Activated effector memory CD4-positive, alpha-beta T cell treated with Interleukin-2 at 50 U/mL for 16 hours (primary cell): ENCODE measurements around the gene HERC4.

ENCODE experiments used
- DNase-seq: peaks from one replicate; pipeline ENCODE4 v3.0.0-alpha.2; 2020

Gene HERC4, protein sequence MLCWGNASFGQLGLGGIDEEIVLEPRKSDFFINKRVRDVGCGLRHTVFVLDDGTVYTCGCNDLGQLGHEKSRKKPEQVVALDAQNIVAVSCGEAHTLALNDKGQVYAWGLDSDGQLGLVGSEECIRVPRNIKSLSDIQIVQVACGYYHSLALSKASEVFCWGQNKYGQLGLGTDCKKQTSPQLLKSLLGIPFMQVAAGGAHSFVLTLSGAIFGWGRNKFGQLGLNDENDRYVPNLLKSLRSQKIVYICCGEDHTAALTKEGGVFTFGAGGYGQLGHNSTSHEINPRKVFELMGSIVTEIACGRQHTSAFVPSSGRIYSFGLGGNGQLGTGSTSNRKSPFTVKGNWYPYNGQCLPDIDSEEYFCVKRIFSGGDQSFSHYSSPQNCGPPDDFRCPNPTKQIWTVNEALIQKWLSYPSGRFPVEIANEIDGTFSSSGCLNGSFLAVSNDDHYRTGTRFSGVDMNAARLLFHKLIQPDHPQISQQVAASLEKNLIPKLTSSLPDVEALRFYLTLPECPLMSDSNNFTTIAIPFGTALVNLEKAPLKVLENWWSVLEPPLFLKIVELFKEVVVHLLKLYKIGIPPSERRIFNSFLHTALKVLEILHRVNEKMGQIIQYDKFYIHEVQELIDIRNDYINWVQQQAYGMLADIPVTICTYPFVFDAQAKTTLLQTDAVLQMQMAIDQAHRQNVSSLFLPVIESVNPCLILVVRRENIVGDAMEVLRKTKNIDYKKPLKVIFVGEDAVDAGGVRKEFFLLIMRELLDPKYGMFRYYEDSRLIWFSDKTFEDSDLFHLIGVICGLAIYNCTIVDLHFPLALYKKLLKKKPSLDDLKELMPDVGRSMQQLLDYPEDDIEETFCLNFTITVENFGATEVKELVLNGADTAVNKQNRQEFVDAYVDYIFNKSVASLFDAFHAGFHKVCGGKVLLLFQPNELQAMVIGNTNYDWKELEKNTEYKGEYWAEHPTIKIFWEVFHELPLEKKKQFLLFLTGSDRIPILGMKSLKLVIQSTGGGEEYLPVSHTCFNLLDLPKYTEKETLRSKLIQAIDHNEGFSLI

DNA sequence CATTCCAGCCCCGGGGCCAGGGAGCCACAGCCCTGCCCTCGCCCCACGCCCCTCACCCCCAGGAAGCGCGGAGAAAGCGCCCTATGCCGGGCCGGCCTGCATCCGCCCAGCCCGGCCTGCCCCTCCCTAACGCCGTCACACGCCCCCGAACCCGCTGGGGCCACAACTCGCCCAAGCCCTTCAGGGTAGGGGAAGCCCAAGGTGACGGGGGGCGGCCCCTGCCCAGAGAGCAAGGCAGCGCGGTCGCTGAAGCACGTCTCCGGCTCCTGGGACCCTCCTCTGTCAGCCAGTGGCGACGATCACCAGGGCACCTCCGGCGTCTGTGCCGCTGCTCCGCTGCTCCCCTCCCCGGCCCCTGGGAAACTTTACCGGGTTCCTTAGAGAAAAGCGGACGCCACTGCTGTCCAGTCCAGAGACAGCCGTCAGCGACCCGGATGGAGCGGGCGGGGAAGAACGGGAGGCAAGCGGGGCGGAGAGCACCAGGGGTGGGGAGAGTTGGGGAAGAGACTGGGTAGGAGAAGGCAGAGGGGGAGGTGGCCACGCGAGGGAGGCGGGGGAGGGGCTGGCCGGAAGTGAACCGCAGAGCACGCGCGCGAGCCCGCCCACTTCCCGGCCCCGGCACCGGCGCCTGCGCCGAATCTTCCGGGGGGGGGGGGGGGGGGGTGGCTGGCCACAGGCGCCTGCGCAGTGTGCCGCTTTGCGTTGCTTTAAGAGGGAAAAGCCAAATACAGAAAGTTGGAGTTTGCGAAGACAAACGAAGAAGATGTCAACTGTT is at the start of gene HERC4:
TSS of gene HERC4 (minus strand) at position 509 of the 775 bp plus-strand sequence. CDS start 2,175 bp downstream, outside the sequence.
- peak; percentile 88 for DNase-seq

DNA sequence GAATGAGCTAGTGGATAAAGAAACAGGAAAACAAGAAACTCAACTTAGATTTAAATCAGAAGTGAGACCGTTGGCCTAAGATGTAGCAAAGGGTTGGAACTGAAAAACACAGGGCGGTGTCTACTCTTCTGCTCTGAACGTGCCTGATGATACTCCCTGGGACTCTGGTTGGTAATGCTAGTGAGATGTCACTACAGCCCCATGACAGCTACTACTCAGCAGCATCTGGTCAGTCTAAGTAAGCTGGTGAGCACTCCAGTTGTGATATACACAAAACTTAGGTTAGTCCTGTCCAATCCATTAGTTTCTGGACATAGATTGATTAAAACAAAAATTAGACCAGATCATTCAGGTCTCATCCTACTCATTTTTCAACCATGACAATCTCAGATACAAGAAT is 49.6 kb upstream of the HERC4 start:
- no peak for DNase-seq

DNA sequence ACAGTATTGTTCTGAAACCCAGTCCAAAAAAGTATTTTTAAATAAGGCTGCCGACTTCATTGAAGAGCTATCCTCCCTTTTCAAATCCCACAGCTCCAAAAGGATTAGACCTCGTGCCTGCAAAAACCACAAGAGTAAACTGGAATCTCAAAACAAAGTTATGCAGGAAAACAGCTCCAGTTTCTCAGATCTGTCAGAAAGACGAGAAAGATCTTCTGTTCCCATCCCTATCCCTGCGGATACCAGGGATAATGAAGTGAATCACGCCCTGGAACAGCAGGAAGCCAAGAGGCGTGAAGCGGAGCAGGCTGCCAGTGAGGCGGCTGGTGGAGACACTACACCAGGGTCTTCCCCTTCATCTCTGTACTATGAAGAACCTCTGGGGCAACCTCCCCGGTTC is 46.8 kb upstream of the HERC4 start:
- DNase-seq: no peak

DNA sequence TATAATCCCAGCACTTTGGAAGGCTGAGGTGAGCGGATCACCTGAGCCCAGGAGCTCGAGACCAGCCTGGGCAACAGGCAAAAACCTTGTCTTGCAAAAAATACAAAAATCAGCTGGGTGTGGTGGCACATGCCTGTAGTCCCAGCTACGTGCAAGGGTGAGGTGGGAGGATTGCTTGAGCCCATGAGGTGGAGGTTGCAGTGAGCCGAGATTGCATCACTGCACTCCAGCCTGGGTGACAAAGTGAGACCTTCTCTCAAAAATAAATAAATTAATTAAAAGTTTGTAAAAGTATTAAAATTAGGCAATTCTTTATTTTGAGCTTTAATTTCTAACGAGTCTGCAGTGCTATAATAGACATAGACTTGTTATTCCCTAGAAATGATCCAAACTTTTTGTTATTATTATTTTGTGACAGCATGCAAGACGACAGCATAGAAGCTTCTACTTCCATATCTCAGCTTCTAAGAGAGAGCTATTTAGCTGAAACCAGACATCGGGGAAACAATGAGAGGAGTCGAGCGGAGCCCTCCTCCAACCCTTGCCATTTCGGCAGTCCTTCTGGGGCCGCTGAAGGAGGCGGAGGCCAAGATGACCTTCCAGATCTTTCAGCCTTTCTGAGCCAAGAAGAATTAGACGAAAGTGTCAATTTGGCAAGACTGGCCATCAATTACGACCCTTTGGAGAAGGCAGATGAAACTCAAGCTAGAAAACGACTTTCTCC is 46.1 kb upstream of the HERC4 start:
- no peak for DNase-seq

DNA sequence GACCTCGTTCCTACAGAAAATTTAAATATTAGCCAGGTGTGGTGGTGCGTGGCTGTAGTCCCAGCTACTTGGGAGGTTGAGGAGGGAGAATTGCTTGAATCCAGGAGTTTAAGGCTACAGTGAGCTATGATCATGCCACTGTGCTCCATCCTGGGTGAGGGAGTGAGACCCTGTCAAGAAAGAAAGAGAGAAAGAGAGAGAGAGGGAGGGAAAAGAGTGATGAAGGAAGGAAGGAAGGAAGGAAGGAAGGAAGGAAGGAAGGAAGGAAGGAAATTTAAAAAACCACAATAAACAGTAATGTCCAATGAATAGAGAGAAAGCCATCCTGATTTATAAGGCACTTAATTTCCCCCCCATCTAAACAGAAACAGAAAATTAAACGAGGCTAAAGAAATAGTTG is 43.6 kb upstream of the HERC4 start:
- no peak for DNase-seq

DNA sequence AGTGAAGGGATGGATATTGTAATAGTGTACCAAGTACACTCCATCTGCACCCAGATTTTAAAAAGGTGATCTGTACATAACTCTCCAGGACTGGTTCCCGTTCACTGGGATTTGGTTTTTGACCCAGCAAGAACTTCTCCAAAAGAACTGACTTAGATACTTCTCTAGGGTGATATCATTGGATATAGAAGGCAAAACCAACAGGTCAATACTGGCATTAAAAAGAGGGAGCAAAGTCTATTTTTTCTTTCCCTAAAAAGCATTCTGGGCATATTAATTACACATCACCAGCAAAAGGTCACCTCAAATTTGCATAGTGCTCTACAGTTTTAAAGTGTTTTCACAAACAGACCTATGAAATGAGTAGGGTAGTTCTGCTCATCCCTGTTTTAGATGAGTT is 37.8 kb upstream of the HERC4 start:
- DNase-seq: no peak

DNA sequence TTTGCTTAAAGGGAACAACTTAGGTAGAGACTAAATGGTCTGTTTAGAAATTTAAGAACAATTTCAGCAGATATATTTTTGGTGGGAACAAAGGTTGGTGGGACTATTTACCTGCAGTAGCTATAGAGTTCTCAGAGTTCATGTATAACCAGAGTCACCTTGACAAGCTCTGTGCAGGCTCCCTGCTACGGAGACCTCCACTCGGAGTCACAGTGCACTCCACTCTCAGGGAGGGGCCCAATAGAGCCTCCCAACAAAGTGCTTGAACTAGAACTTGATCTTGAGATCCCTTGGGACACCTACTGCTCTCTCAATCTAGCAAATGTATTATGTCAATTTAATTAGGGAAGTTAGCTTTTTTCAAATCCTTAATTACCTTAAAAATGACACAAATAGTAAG is 36.5 kb upstream of the HERC4 start:
- DNase-seq: no peak

DNA sequence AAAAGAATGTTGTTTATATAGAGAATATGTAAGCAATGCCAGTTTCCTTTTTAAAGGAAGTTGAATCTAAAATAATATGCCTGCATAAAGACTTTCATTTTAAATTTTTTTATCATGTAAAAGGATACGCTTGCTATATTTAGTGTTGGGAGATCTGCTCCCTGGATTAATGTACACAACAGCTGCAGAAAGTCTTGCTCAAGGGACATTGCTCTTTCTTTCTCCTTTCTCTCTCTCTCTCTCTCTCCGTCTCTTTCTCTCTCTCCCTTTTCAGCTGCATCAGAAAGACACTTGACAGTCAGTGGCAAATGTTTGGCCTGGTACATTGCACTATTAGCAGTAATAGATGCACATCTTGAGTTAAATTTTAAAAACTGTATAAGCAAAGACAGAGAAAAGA is 34.9 kb upstream of the HERC4 start:
- DNase-seq: no peak

DNA sequence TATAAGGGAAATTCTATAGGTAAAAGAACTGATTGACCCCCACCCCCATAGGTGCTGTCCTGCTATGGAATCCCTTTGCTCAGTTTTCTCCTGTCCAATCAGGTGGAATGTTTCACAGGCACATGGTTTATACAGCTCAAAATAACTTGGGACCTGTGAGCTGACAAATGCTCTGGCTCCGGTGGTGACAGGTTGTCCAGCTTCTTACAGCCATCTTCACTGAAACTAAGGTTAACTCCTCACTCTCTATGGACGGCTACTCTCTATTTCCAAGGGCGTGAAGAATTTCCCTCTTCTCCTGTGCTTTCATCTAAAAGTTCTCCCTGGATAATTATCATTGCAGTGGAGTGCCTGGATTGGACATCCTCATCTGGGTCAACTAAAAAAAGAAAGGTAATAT is 34.2 kb upstream of the HERC4 start, which contains the start of gene MYPN:
TSS of gene MYPN (plus strand) at position 158 of the 400 bp plus-strand sequence. CDS start 11,951 bp downstream, outside the sequence.
- DNase-seq: no peak

DNA sequence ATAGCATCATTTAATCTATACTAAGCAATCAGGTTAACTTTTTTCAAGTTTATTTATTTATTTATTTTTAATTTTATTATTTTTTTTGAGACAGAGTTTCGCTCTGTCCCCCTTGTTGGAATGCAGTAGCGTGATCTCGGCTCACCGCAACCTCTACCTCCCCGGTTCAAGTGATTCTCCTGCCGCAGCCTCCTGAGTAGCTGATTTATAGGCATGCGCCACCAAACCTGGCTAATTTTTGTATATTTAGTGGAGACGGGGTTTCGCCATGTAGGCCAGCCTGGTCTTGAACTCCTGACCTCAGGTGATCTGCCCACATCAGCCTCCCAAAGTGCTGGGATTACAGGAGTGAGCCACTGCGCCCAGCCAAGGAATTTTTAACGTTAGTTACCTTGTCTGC is 33.6 kb upstream of the HERC4 start:
- DNase-seq: no peak

DNA sequence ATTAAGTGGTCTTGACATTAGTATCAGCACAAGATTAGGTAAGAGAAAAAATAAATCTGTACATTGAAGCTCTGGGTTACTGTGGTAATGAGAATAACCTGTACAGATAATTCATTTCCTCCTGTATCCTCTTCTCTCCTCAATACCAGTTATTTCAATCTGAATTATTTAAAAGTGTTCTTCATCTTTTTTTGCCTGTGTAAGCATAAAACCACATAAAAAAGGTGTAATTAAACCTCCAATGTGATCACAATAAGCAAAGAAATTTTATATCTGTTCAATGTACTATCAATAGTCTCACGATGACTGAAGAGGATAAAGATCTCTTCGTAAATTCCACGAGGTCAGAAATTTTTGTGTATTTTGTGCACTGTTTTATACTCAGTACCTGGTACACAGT is 33.0 kb upstream of the HERC4 start:
- DNase-seq: no peak

DNA sequence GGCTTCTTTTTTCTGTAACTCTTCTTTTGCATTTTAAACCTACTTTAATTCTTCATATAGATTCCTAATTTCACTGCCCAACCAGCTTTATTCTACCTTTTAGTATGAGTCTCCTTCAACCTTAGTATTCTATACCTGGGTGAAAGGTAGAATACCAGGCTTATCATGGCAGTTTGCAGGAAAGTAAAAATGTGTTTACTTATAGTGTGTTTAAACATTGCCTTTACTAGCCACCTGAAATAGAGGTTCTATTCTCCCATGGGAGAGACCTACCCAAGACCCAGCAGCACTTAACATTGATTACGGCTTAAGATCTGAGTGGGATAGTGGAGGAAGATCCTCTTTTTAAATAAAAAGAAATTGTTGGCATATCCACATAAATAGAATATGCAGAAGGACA is 32.6 kb upstream of the HERC4 start:
- no peak for DNase-seq

DNA sequence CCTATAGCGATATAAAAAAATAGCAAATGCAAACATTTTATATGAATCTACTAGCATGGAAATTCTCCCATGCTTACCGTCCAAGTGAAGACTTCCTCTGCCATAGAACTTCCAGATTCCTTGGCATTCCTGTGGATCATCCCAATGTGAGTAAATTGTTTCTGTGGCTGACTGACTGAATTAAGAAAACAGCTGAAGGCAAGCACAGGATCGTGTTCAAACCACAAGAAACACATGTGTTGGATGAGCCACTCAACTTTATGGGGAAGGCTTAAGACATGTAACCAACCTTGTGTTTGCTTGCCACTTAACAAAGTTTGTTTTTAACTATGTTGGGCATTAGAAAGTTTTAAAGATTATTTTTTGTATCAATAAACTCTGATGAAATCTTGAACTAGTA is 31.6 kb upstream of the HERC4 start:
- no peak for DNase-seq

DNA sequence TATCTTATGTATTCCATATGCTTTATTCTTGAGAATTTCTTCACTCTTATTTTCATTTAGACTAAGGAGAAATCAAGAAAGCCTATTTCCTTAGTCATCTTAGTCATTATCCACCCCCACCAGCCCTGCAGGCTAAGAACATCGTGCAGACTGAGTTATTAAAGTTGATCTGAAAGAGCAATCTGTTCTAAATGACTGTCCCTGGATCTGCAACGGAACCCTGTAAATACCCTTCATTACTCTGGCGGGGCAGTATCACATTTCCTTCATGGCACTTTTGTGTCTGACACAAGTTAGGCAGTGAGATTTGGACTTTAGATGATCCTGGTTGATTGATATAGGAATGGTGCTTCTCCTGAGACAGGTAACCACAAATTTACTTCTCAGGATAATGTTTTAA is 30.7 kb upstream of the HERC4 start:
- DNase-seq: no peak

DNA sequence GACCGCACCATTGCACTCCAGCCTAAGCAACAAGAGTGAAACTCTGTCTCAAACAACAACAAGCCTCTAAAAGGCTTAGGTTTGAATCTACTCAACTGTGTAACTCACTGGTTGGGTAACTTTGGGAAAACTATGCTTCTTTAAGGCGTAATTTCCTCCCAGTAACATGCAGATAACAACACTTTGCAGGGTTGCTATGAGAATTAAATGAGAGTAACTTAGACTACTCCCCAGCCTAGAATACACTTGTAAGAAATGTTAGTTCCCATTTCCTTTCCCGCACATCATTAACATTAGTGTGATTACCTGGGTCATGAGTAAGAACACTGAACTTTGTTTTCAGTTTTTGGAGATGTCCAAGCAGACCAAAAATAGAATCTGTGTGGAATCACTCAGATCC is 28.8 kb upstream of the HERC4 start:
- DNase-seq: no peak

DNA sequence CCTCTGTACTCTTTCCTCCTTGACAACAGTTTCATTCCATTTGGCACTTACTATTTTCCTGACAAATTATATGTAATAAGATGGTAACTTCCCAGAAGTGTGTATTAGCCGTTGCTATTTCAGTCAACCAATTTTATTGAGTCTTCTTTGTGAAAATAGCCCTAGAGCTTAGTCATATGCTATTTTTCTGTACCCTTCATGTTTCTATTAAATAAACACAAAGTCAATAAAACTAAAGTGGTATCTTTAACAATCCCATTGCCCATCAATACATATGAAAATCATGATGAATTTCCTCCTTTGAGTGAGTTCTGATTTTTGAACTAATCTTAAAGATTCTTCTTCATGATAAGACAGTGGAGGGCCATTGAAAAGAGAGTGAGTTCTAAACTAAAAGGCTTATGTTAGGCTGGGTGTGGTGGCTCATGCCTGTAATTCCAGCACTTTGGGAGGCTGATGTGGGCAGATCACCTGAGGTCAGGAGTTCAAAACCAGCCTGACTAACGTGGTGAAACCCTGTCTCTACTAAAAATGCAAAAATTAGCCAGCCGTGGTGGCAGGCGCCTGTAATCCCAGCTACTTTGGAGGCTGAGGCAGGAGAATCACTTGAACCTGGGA is 28.3 kb upstream of the HERC4 start:
- DNase-seq: no peak

DNA sequence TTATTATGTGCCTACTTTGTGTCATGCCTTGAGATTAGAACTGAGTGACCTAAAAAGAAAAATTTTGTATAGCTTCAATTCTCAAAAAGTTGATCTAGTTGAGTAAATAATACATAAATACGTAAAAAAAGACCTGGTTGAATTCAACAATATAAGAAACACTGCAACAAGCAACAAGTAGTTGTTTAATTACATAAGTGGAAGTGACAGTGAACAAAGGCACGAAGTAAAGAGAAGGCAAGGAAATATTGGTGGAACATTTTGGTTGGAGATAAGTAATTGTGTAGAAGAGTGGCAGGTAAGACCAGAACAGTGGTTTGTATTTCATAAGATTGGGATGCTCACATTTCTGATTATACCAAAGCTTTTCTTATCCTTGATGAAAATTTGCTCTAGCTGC is 26.0 kb upstream of the HERC4 start:
- DNase-seq: no peak

DNA sequence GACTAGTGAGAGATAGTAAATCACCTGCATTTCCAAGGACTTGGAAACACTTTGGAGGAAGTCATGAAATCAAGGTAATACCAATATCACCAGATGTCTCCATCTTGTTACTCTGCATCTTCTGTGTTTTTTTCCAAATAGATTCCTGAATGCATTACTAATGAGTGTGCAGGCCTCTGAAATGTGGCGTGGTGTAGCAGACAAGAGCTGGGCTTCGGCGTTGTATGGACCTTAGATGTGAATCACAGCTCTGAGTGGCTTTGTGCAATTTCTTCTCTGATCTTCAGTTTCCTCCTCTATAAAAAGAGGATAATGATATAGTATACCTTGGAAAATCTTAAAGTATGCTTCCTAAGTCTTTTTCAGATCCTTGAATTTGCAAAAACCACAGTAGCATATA is 24.7 kb upstream of the HERC4 start:
- DNase-seq: no peak

DNA sequence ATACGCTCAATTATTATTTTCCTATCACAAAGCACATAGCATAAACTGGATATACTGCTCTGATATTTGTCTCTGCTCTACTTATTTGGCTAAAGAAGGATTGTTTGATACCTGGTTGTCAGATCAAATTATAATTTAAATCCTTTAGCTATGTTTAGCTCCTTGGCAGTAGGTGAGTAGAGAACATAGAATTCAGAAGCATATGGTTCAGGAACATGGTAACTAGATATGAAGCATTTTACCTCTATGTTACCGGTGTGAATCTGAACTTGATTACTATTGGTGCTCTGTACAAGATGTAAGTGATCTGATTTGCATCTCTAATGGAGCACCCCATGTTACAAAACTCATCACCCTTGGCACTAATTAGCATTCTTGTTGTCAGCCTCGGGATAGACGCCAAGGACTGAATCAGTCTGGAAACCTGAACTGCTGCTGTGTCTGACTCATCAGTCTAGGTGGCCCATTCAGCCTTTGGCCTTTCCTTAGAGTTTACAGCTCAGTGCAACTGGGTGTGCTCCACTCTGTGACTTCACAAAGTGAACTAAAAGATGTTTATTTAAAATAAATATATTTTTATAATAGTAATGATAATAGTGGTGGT is 21.9 kb upstream of the HERC4 start:
- DNase-seq: no peak

DNA sequence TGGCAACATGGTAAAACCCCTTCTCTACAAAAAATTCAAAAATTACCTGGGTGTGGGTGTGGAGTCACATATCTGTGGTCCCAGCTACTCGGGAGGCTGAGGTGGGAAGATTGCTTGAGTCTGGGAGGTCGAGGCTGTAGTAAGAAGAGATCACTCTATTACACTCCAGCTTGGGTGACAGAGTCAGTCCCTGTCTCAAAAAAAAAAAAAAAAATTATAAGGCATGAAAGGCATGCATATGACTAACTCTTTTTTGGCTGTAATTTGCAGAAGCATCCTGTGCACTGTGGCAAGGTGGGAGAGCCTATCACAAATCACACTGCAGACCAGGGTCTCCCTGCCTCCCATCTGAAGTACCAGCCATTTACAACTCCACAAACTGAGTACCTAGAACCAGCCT is 20.1 kb upstream of the HERC4 start:
- no peak for DNase-seq

DNA sequence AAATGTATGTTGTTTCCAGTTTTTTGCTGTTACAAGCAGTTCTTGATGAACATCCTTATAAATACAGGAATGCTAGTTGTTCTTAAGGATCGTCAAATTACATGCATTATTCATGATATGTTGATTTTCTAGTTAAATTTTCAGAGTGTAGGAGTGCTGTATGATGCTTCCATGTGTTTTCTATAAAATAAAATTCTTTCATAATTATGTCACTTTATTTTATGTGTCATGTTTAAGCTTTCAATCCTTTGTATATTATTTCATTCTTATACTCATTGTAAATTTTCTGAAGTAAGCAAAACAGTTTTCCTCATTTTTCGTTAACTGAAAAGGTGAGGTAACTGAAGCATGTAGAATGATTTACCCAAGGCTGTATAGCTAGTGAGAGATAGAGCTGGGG is 17.4 kb upstream of the HERC4 start:
- no peak for DNase-seq
